Measurements from ENCODE around the gene SNAP47.

Gene SNAP47

DNA sequence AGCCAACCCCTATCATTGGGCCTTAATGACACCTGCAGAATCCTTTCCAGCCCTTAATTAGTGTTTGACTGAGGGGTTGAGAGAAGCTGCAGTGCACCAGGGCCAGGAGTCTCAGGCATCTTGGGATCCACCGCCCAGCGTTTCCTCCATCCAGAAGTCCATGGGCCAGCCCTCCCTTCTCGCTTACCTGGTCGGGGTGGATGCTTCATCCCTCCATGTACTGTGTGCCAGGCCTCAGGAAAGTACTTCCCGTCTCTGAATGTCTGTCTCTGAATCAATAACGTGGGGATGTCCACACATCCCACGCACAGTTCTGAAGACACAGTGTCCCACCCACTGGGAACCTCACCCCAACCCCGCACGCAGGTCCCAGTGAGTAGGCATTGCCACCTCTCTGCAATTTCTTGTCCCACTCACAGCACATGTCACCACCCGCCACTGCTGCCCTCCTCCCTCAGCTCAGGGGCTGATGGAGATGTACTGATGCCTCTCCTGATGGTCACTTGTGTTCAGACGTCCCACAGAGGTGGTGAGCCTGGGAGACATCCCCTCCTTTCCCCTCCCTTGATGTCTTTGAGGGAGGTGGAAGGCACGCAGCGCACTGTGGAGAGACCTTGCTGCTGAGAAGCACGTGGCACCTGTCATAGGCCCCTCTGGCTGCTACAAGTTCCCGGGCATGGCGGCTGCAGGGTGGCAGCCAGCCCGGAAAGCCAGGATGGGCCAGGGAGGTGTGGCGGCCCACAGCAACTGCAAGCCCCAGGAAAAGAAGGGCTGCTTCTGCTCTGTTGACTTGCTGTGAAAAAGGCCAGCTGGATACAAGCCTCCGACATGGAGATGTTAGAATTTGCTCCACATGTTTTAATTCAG, 50.8 kb downstream of the SNAP47 start:
- H3K4me3 ChIP-seq (ENCODE audit: low read depth, low read length): no peak overlapping the region
- TF ChIP-seq, protein P1, sequence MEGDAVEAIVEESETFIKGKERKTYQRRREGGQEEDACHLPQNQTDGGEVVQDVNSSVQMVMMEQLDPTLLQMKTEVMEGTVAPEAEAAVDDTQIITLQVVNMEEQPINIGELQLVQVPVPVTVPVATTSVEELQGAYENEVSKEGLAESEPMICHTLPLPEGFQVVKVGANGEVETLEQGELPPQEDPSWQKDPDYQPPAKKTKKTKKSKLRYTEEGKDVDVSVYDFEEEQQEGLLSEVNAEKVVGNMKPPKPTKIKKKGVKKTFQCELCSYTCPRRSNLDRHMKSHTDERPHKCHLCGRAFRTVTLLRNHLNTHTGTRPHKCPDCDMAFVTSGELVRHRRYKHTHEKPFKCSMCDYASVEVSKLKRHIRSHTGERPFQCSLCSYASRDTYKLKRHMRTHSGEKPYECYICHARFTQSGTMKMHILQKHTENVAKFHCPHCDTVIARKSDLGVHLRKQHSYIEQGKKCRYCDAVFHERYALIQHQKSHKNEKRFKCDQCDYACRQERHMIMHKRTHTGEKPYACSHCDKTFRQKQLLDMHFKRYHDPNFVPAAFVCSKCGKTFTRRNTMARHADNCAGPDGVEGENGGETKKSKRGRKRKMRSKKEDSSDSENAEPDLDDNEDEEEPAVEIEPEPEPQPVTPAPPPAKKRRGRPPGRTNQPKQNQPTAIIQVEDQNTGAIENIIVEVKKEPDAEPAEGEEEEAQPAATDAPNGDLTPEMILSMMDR (IDR thresholded peaks at IDR 0.05; ENCODE audit: low read depth, low read length, missing control alignments): no peak
- no peak for DNase-seq (ENCODE audit: low read depth)

DNA sequence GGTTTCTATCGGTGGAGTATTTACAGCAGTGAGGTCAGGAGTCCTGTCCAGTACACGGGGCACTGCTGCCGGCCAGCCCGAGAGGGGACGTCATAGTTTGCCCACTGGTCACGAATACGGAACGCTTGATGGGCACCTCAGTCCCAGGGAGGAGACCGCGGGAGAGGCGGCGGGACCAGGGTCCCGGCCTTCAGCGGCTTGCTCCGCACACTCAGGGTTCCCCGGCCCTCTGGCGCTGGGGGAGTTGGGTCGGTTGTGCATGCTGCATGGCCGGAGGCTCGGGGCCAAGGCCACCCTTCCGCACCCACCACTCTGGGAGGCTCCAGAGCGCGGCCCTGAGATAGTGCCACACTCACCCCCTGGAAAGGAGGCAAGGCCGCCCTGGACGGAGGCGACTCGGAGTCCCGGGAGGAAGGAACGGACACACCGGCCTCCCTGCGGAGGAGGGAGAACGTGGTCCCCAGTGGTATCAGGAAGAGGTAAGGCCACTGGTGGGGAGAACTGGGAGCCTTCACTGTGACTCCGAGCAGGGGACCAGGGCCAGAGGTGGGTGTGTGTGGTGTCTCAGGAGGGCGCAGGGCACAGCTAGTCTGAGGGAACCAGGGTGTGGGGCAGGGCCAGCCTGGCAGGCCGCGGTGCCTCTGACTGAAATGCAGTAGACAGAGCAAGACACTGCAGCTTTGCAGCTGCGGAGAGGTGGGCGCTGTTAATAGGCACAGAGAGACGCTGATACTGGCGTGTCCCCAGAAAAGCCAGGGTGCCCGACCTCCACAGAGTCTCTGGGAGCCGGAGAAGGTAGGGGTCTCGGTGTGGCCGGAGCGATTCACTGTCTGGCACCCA, 51.7 kb downstream of the SNAP47 start:
- no peak for DNase-seq (ENCODE audit: low read depth)
- H3K4me3 ChIP-seq (ENCODE audit: low read depth, low read length): peak overlapping the region; percentile 54

DNA sequence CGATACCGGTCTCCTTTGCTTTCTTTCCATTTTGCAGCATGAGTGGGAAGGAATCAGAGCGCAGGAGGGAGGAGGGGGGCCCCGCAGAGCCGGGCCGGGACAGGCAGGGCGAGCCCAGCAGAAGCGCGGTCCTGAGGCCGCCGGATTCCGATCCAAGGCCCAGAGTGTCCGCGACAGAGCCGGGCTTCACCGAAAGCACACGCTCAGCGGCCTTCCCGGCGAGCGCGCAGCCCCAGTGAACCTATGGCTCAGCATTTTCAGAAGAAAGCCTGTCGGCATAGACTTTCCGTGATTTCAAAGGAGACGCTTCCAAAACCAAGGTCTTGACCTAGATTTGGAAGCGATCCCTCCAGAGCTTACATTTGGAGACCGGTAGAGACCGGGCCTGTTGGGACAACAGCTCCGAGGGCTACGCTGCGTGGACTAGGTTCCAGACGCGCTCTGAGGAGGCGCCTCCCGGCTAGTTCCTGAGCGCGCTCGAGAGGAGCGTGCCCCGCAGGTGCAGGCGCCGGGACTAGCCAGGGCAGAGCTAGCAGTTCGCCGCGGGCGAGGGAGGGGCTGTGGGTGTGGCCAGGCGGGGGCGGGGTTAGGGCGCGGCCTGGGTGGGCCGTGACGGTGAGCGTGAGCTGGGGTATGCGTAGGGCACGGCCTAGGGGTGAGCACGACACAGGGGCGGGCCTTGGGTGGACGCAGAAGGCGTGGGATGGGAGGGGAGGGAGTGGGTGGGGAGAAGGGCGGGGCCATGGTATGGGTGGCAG, 52.5 kb downstream of the SNAP47 start:
- TF ChIP-seq, protein P1 (IDR thresholded peaks at IDR 0.05; ENCODE audit: low read depth, low read length, missing control alignments): no peak
- peak overlapping the region; percentile 54 for H3K4me3 ChIP-seq (ENCODE audit: low read depth, low read length)
- DNase-seq (ENCODE audit: low read depth): peak; percentile 80

More for the DNA sequence above, 51.7 kb downstream of the SNAP47 start:
- TF ChIP-seq, protein P1 (IDR thresholded peaks at IDR 0.05; ENCODE audit: low read depth, low read length, missing control alignments): no peak

DNA sequence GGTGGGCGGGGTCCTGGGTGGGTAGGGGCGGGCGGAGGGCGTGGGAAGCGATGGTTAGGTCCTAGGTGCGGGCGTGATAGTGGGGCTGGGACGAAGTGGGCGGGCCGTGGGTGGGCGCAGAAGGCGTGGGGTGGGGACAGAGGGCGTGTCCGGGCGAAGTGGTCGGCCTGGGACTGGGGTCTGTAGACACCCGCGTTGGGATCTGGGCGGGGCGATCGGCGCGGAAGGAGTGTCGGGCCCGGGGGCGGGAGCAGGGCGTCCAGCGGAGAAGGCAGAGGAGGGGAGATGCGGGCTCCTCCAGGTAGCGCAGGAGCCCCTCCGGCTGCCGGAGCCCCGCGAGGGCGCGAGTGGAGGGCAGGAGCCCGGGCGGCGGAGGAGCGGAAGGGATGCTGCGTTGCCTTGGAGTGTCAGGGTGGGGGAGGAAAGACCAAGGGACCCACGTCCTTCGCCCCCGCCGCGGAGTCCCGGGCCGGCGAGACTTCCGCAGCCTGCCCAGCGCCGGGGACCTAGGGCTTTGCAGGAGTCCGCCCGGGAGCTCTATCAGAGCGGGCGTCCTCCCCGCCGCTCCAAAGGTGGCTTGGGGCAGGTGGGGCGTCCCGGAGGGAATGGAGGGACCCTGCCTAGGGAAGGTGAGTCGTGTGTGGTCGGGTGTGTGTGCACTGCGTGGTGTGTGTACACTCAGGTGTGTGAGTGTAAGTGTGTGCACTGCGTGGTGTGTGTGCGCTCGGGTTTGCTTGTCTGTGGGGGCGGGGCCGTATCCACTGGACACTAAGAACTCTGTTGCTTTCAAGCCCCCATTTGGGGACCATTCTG, 53.2 kb downstream of the SNAP47 start:
- peak overlapping the region; percentile 65 for H3K4me3 ChIP-seq (ENCODE audit: low read depth, low read length)
- TF ChIP-seq, protein P1 (IDR thresholded peaks at IDR 0.05; ENCODE audit: low read depth, low read length, missing control alignments): no peak
- no peak for DNase-seq (ENCODE audit: low read depth)

DNA sequence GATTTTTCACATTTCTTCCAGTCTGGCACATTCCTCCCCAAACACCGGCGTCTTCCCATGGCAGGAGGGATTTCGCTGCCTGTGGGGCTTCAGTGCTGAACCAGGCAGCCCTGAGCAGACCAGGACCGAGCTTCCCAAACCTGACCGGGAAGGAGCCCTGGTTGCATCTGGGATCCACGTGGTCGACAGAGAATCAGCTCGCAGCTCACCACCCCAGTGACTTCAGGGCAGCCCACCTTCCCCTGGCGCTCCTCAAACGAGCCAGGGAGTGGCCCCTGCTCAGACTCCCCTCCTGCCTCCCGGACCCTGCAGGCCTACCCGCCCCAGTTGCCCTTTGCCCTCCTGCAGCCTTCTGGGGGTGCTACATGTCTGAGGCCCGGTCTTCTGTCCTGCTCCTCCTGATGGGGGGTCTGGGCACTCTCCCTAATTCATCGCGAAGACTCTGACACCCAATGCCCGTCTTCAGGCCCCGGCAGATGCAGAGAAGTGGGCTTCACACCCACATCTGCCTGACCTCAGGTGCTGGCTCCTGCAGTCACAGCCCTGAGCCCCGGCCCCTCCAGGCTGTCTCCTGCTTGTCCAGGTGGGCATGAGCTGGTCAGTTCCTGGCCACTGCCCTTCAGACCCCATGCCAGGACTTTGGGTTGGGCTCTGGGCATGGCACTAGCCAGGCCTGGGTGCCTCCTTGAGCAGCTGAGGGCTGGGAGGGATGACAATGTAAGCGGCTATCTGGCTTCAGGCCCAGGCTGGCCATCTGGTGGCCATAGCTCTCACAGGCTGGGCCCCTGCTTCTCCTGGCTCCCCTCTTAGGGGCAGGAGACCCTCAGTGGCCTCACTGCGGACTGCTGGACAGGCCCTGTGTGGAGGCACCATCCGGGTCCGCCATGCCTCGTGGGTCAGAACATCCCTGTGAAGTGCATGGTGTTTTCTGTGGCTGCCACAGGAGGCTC, 54.1 kb downstream of the SNAP47 start:
- no peak for DNase-seq (ENCODE audit: low read depth)
- no peak overlapping the region; the same call in 1 of the 2 replicates for H3K4me3 ChIP-seq (ENCODE audit: low read depth, low read length)
- TF ChIP-seq, protein P1 (IDR thresholded peaks at IDR 0.05; ENCODE audit: low read depth, low read length, missing control alignments): no peak

Measured in GM12864 (cell line).